Endothelial cell of umbilical vein (primary cell): Measurements from ENCODE around the gene SGCD. TPM values are rescaled to one million over a fixed set of nuclear protein-coding genes. Genes with fewer than 3 reads are reported as not detected.

ENCODE experiments used
- BruUV-seq: library from RNA; stranded (reverse); fragments of 400-500 nt; replicated peaks from 2 replicates; lab custom pipeline; 2021; lab: Mats Ljungman, UMichigan
- CTCF ChIA-PET: fragments of 300-600, 350-600 bp; sonication (Branson Sonifier 250); formaldehyde crosslinking; loops from one replicate; lab custom pipeline; 2021; ENCODE audit warnings: antibody characterized with exemption, inconsistent platforms; lab: Charles Lee
- POLR2A ChIA-PET: fragments of 300-600, 350-600 bp; sonication (Branson Sonifier 250); formaldehyde crosslinking; loops from one replicate; lab custom pipeline; 2021; ENCODE audit warnings: antibody characterized with exemption, inconsistent platforms; lab: Charles Lee
- DNase-seq: peaks from one replicate; pipeline ENCODE4 v3.0.0-alpha.2; 2011; ENCODE audit warnings: low read depth, low spot score
- FAIRE-seq: peaks from 2 replicates; lab custom pipeline; 2011; peaks lifted over from hg19 to GRCh38; lab: Jason Lieb, UNC
- H2AFZ ChIP-seq: 2 replicates; pipeline ENCODE4 v1.6.0; 2012; ENCODE audit warnings: low read depth, low read length, control low read depth, inconsistent platforms
- H3K27ac ChIP-seq: 2 replicates; pipeline ENCODE4 v1.5.1; 2011; ENCODE audit warnings: low read depth, mild to moderate bottlenecking, control low read depth, low read length, moderate library complexity; ENCODE audit not compliant: insufficient read depth
- H3K27me3 ChIP-seq, 2 experiments: 2 replicates each; pipeline versions ENCODE4 v1.6.0 to v1.6.1; 2011; ENCODE audit warnings: low read length in 2 of 2, mixed read lengths in 1 of 2; ENCODE audit not compliant: control insufficient read depth in 2 of 2, insufficient read depth in 2 of 2
- H3K36me3 ChIP-seq, 2 experiments: 2 replicates in 1 of 2; 3 replicates in 1 of 2; pipeline ENCODE4 v1.5.1; 2011; ENCODE audit warnings: low read length in 2 of 2, mild to moderate bottlenecking in 1 of 2, moderate library complexity in 1 of 2; ENCODE audit not compliant: control insufficient read depth in 2 of 2, insufficient read depth in 2 of 2; ENCODE audit errors: extremely low read depth in 1 of 2
- H3K4me1 ChIP-seq: 3 replicates; pipeline ENCODE4 v1.5.1; 2011; ENCODE audit warnings: mild to moderate bottlenecking, low read length; ENCODE audit not compliant: control insufficient read depth, insufficient read depth; ENCODE audit errors: extremely low read depth
- H3K4me2 ChIP-seq: 2 replicates; pipeline ENCODE4 v1.6.1; 2011; ENCODE audit warnings: low read length, control low read depth, mixed read lengths; ENCODE audit not compliant: insufficient read depth
- H3K4me3 ChIP-seq, 3 experiments: fragments of 200-600 bp in 1 of 3; sonication (generic), shearing (Covaris generic) in 1 of 3; replicated peaks in 1 of 3; 2 replicates each; pipeline ENCODE4 v1.5.1; 2011 to 2016; ENCODE audit warnings: control low read depth in 3 of 3, low read length in 3 of 3, mild to moderate bottlenecking in 2 of 3, inconsistent platforms in 1 of 3, low read depth in 1 of 3, moderate library complexity in 1 of 3; ENCODE audit not compliant: insufficient read depth in 1 of 3
- H3K79me2 ChIP-seq: 2 replicates; pipeline ENCODE4 v1.6.0; 2012; ENCODE audit warnings: low read length, inconsistent platforms; ENCODE audit not compliant: control insufficient read depth, insufficient read depth
- H3K9ac ChIP-seq: replicated peaks from 2 replicates; pipeline ENCODE3; 2011; ENCODE audit warnings: low read length, control low read depth; ENCODE audit not compliant: insufficient read depth; ENCODE audit errors: extremely low read depth
- H3K9me1 ChIP-seq: replicated peaks from 3 replicates; pipeline ENCODE4 v1.6.0; 2011; ENCODE audit warnings: mild to moderate bottlenecking, low read length; ENCODE audit not compliant: control insufficient read depth, insufficient read depth; ENCODE audit errors: extremely low read depth
- H3K9me3 ChIP-seq: replicated peaks from 2 replicates; pipeline ENCODE4 v1.5.1; 2012; ENCODE audit warnings: low read length, inconsistent platforms; ENCODE audit not compliant: control insufficient read depth, insufficient read depth
- H4K20me1 ChIP-seq: replicated peaks from 2 replicates; pipeline ENCODE3; 2011; ENCODE audit warnings: mild to moderate bottlenecking, low read length; ENCODE audit not compliant: control insufficient read depth, insufficient read depth; ENCODE audit errors: extremely low read depth
- CTCF ChIP-seq, 2 donors: IDR thresholded peaks; 1 replicate in 1 of 2; 2 replicates in 1 of 2; pipeline ENCODE4 v1.5.1; 2011; ENCODE audit warnings: low read length in 2 of 2, mild to moderate bottlenecking in 2 of 2, moderate library complexity in 2 of 2, control low read depth in 1 of 2, inconsistent platforms in 1 of 2, low read depth in 1 of 2; ENCODE audit not compliant: insufficient read depth in 1 of 2; ENCODE audit errors: extremely low read depth in 1 of 2
- EZH2 ChIP-seq: IDR thresholded peaks from 2 replicates; pipeline ENCODE4 v1.6.1; 2012; ENCODE audit warnings: borderline replicate concordance, low read depth, mild to moderate bottlenecking, moderate library complexity, low read length, inconsistent platforms; ENCODE audit not compliant: severe bottlenecking
- FOS ChIP-seq: IDR thresholded peaks from 2 replicates; pipeline ENCODE4 v1.6.1; 2011; ENCODE audit warnings: mild to moderate bottlenecking, low read length, moderate library complexity, borderline replicate concordance; ENCODE audit not compliant: insufficient read depth
- GATA2 ChIP-seq: IDR thresholded peaks from 2 replicates; pipeline ENCODE4 v1.7.0; 2011; ENCODE audit warnings: low read depth, mild to moderate bottlenecking, moderate library complexity, mixed read lengths, low read length; ENCODE audit not compliant: insufficient read length, insufficient read depth
- JUN ChIP-seq: IDR thresholded peaks from 2 replicates; pipeline ENCODE4 v1.6.1; 2011; ENCODE audit warnings: borderline replicate concordance, low read depth; ENCODE audit not compliant: insufficient read length, insufficient read depth
- MAX ChIP-seq: IDR thresholded peaks from 2 replicates; pipeline ENCODE4 v1.6.1; 2011; ENCODE audit not compliant: insufficient read depth, insufficient read length
- MYC ChIP-seq: IDR thresholded peaks from one replicate; pipeline ENCODE4 v1.6.1; 2011; ENCODE audit warnings: mild to moderate bottlenecking, low read depth, low read length
- POLR2A ChIP-seq: IDR thresholded peaks from 2 replicates; pipeline ENCODE4 v1.6.1; 2012; ENCODE audit warnings: low read depth, mild to moderate bottlenecking, control low read depth, low read length
- POLR2AphosphoS5 ChIP-seq: IDR thresholded peaks from 2 replicates; pipeline ENCODE4 v1.6.1; 2012; ENCODE audit warnings: low read depth, mild to moderate bottlenecking, control low read depth, low read length, moderate library complexity; ENCODE audit not compliant: insufficient read depth
- dilution Hi-C: fragments of 300-500 bp; cut with MboI; formaldehyde crosslinking; loops from one replicate; pipeline ENCODE4 v1.15.0; 2019; ENCODE audit warnings: low sequenced_read_pairs; ENCODE audit not compliant: extremely low pct_ligation_motif_present
- intact Hi-C: fragments of 100-400 bp; cut with micrococcal nuclease; formaldehyde crosslinking; loops from one replicate; pipeline ENCODE4 v1.10.0; 2022
- polyA plus RNA-seq, 4 experiments: library from polyadenylated mRNA; depleted of rRNA in 3 of 4; stranded (reverse) in 3 of 4; unstranded in 1 of 4; fragments of >200 nt; gene quantifications; 2 replicates each; pipeline versions ENCODE4 v1.2.1 to v1.2.3, GENCODE V29; 2011 to 2012; ENCODE audit warnings: missing spikeins in 1 of 4
- total RNA-seq: library from RNA; stranded (reverse); gene quantifications from 2 replicates; pipeline ENCODE4 v1.2.3, GENCODE V29; 2021

The SGCD gene
- total and polyA plus RNA-seq, 2 donors (not counting 3 experiments of a cell fraction or from before 2014, with no cell fraction given), result not detected

GRCh38 chr5:156505101-156505500, 178.1 kb downstream of the SGCD start:
- Histone ChIP-seq H3K4me3 (no peak overlapping the region), H3K9me1 (no peaks in the 10 kb centered on the region), H3K27me3 (no peaks in the 10 kb centered on the region), H3K4me2 (no peak overlapping the region), H3K9ac (no peak overlapping the region), H2AFZ (no peak overlapping the region), H4K20me1 (no peaks in the 10 kb centered on the region), H3K27ac (no peak overlapping the region), H3K9me3 (no peaks in the 10 kb centered on the region), H3K79me2 (no peaks in the 10 kb centered on the region), H3K4me1 (no peaks in the 10 kb centered on the region), H3K36me3 (no peaks in the 10 kb centered on the region)
- intact Hi-C loops, result no loop called here
- ChIA-PET POLR2A (no interaction called here), CTCF (no interaction called here)
- FAIRE-seq (no peak), DNase-seq (no peak)
- dilution Hi-C loops, result no loop called here
- no TSS peak for BruUV-seq
- no peak for TF ChIP-seq JUN
- no peak for TF ChIP-seq GATA2
- no peak for TF ChIP-seq POLR2A
- TF ChIP-seq POLR2AphosphoS5, result no peak
- TF ChIP-seq CTCF (IDR thresholded peaks at IDR 0.05; ENCODE audit: extremely low read depth in 1 of 2, insufficient read depth in 1 of 2, low read depth in 1 of 2, low read length in 2 of 2), result no peak
- no peak for TF ChIP-seq EZH2
- TF ChIP-seq FOS, result no peak
- no peak for TF ChIP-seq MAX
- TF ChIP-seq MYC, result no peak
